Measurements from ENCODE around the gene SORCS1. TPM values are rescaled to one million over a fixed set of nuclear protein-coding genes. Genes with fewer than 3 reads are reported as not detected.

SORCS1 gene
- total RNA-seq, 1 experiment from 2014 or later = 1.7 TPM

- Mint-ChIP-seq H3K27ac (peak overlapping the region in 1 of 3 experiments; percentile 72; a peak in 1 of 7 replicates), H3K4me1 (peaks cover 14 to 16% of the 10 kb centered on the region in 2 experiments), H3K9me3 (no peaks in the 10 kb centered on the region), H3K27me3 (ENCODE audit: low read depth) (no peaks in the 10 kb centered on the region), H3K4me3 (no peak overlapping the region), H3K36me3 (ENCODE audit: insufficient read depth in 1 of 3, low read depth in 3 of 3) (no peaks in the 10 kb centered on the region)
- Histone ChIP-seq H3K56ac (ENCODE audit: insufficient read length, low read depth, low read length) (no peak overlapping the region), H3K4me2 (ENCODE audit: insufficient read depth, insufficient read length, low read length) (no peak overlapping the region), H3K14ac (ENCODE audit: insufficient read depth, low read length) (peak overlapping the region; percentile 4; the same call in 1 of the 2 replicates), H3K79me1 (ENCODE audit: insufficient read depth, low read depth, low read length, poor library complexity, severe bottlenecking) (no peaks in the 10 kb centered on the region), H3K23me2 (ENCODE audit: insufficient read length, low read depth, low read length, poor library complexity, severe bottlenecking) (no peaks in the 10 kb centered on the region), H2BK20ac (ENCODE audit: low read depth, low read length, poor library complexity, severe bottlenecking) (no peak overlapping the region), H4K5ac (ENCODE audit: insufficient read length, low read depth, low read length) (no peak overlapping the region), H4K8ac (replicated peaks; ENCODE audit: insufficient read length, low read depth, low read length) (no peak overlapping the region), H3K27me3 (ENCODE audit: insufficient read depth, low read length) (no peaks in the 10 kb centered on the region), H2BK15ac (ENCODE audit: low read depth, low read length) (no peak overlapping the region), H2AK5ac (ENCODE audit: insufficient read length, low read length) (no peak overlapping the region), H3K79me2 (ENCODE audit: insufficient read depth, low read length) (no peaks in the 10 kb centered on the region), H3K23ac (ENCODE audit: insufficient read length, low read depth, low read length) (no peak overlapping the region), H4K91ac (ENCODE audit: insufficient read length, low read depth, low read length) (no peak overlapping the region), H3K27ac (ENCODE audit: insufficient read length, low read depth, low read length) (no peak overlapping the region), H3T11ph (ENCODE audit: low read length) (no peak overlapping the region), H4K20me1 (ENCODE audit: control insufficient read depth, insufficient read depth, insufficient read length) (no peaks in the 10 kb centered on the region), H3K9me3 (ENCODE audit: control insufficient read depth, low read depth, low read length) (no peaks in the 10 kb centered on the region), H2BK5ac (ENCODE audit: insufficient read length, low read length) (no peak overlapping the region), H3K4me1 (ENCODE audit: insufficient read depth, low read length) (no peaks in the 10 kb centered on the region; the same call in 1 of the 2 replicates), H2BK12ac (ENCODE audit: insufficient read length, low read depth, low read length) (no peak overlapping the region), H3K9ac (ENCODE audit: extremely low read depth, insufficient read length, low read length) (no peak overlapping the region), H2AFZ (ENCODE audit: low read length) (no peak overlapping the region), H3K18ac (ENCODE audit: insufficient read length, low read depth, low read length) (no peak overlapping the region), H2BK120ac (ENCODE audit: low read depth, low read length, poor library complexity, severe bottlenecking) (no peak overlapping the region), H3K4ac (ENCODE audit: low read depth, low read length) (no peak overlapping the region)
- TF ChIP-seq CTCF (conservative IDR thresholded peaks at IDR 0.05) = no peak
- DNase-seq = no peak
- WGBS (ENCODE audit: extremely low coverage, insufficient read length, low lambda C conversion rate) = no CpG with 5 or more reads among the region's 3 CpGs
Measured at GRCh38 chr10:107072028-107072427, 92.5 kb downstream of the SORCS1 start.

All from H9 (cell line).